Measurements from ENCODE around the gene THRSP.
"Not testable (repeated sequence)": the region's sequence is repeated elsewhere in the genome, so short reads cannot be mapped to it uniquely, and the experiment has no call there.

Gene THRSP

DNA sequence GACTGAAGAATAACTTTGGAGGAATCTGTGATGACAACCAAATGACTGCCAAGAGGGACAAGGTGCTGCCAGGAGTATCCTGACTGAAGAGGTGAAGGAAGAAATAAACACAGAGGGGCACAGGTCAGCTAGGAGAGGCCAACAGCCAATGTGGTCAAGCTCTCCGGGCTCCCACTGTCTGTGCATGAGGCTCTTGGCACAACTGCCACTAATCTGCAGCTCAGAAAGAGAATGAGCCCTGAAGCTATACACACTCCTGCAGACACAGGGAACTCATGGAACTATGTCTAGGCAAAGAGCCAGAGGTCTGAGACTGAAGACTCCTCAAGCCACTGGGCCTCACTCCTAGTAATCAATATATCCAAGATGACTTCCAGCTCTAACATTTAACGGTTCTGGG, 7.0 kb downstream of the THRSP start:
- no peak for DNase-seq

DNA sequence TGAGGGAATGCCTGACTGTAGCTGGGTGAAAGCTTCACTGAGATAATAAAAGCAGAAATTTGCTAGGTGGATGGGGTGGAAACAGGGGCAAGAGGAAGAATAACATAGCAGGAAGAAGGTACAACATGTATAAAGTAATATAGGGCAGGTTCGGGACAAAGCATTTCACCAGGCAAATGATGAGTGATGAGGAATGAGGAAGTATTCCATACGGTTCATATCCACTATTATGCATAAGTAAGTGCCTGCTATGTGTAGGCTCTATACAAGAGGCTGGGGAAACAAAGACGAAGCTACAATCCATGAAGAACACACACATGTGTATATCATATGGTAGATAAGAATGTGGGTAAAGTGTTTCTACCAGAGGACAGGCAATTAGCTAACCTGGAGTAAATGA, 8.1 kb downstream of the THRSP start:
- no peak for DNase-seq

DNA sequence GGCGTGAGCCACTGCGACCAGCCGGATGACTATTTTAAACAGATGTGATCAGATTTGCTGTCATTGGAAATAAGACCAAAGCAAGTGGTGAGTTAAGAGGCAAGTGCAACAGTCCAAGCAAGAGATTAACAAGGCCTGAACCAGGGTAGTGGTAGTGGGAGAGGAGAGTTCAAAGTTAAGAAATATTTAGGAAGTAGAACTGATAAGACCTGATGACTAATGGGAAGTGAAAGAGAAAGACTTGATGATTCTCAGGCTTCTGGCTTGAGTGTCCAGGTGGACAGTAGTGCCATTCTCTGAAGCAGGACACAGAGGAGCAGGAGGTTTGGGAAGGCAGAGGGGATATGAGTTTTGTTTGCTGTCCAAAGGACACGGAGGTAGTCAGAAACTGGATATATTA, 8.8 kb downstream of the THRSP start:
- no peak for DNase-seq

DNA sequence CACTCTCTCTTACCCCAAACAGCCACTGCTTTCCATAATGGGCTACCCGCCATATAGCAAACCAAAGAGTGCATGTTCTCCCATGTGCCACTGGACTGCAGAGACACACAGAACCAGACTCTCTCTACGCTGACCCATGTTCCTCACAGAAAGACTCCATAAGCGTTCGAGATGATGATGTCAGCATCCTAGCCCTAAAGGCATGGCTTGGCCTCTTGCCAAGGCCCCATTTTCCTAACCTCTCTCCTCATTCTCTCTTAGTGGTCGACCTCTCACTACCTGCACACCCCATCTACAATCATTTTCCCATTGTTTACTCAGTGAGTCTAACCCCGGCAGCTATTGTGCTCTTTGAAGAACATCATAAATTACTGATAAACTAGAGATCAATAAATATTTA, 11.1 kb downstream of the THRSP start:
- no peak for DNase-seq

DNA sequence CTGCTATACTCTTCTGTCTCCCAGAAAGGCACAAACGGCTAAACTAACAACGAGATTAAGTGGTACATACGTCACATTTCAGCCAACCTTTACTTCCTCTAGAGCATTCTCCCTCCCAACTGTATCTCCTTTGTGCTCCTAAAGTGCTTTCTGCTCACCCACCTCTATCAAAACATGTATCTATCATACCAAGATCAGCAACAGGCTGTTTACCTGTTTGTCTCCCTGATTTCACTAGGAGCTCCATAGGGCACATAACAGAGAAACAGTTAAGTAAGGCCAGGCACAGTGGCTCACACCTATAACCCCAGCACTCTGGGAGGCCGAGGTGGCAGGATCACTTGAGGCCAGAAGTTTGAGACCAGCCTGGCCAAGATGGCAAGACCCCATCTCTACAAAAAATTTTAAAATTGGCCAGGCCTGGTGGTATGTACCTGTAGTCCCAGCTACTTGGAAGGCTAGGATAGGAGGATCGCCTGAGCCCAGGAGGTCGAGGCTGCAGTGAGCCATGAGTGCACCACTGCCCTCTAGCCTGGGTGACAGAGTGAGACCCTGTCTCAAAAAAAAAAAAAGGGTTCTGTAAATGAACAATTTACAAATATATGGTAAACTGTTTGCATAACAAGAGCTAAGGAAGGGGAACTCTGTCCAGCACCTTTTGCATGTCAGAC, 13.2 kb downstream of the THRSP start:
- DNase-seq, result no peak

DNA sequence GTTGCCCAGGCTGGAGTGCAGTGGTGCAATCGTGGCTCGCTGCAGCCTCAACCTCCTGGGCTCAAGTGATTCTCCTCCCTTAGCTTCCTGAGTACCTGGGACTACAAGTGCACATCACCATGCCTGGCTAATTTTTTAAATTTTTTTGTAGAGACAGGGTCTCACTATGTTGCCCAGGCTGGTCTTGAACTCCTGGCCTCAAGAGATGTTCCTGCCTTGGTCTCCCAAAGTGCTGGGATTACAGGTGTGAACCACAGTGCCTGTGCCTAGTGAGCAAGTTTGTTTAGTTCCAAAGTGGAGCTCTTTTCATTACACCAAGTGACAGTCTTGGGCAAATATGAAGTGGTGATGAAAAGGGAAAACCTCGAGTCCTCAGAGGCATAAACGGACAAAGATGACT, 13.9 kb downstream of the THRSP start:
- not testable (repeated sequence) for DNase-seq

DNA sequence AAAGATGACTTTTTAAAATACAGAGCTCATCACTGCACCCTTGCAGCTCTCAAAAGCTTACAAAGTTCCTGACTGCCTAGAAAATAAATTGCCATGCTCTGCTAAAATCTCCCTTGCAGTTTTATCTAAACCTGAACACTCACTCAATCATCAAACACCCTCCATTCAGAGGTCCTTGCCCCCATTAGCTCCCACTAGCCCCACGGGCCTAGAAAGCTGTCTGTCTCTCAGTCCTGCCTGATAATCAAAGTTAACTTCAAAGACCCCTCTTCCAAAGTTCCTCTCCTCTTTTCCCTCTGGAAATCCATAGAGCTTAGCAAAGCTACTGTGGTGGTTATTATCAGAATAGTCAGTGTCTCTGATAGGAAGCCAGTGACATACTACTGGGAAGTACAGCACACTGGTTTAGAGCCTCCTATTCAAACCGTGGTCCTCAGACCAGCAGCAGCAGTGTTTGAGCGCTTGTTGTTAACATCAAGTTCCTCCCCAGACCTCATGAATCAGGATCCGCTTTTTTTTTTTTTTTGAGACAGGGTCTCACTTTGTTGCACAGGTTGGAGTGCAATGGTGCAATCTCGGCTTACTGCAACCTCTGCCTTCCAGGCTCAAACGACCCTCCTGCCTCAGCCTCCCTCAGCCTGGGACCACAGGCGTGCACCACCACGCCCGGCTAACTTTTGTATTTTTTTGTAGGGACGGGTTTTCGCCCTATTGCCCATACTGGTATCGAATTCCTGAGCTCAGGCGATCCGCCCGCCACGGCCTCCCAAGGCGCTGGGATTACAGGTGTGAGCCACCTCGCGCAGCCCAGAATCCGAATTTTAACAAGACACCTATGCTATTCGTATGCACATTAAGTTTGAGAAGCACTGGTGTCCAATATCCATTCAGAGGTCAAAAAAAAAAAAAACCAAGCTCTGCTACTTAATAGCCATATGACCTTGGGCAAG, 14.8 kb downstream of the THRSP start:
- DNase-seq, result no peak

DNA sequence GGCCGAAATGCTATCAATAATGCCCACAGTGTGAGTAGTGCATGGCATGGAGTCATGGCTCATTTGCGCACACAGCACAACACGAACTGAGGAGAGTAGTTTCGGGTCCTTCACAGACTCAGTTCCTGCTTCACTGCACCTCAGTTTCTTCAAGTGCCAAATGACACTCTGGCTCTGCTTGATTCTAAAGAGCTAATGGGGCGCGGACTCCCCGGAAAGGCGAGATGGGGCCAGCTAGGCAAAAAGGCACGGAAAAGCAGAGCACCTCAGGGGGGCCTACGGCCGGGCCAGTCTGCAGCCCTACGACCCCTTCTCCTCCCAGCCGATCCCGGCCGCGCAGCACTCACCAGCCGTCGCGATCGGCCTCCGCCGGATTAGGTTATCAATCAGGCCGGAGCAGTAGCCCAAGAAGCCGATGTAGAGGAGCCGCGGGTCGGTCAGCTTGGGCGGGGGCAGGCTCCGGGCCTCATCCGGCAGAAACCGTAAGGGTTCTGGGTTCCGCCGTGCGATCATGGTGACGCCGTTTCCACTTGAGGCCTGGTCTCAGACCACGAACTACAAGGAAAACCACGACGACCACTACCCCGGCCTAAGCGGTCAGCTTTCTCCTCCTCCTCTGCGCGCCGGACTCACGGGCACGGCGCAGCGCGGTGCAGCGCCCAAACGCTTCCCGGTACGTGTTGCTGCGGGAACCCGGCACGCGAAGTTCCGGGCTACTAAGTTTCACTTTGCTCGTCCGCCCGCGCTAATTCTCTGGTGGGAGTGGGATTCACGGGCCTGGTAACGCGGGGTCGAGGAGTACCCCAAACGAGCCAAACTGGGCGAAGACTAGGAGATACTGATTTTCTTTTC, 15.8 kb downstream of the THRSP start, which contains the start of gene NDUFC2:
NDUFC2 (minus strand) TSS at position 631 of the 852 bp plus-strand sequence; CDS start at position 513, 118 bp downstream.
- peak; percentile 80 for DNase-seq

DNA sequence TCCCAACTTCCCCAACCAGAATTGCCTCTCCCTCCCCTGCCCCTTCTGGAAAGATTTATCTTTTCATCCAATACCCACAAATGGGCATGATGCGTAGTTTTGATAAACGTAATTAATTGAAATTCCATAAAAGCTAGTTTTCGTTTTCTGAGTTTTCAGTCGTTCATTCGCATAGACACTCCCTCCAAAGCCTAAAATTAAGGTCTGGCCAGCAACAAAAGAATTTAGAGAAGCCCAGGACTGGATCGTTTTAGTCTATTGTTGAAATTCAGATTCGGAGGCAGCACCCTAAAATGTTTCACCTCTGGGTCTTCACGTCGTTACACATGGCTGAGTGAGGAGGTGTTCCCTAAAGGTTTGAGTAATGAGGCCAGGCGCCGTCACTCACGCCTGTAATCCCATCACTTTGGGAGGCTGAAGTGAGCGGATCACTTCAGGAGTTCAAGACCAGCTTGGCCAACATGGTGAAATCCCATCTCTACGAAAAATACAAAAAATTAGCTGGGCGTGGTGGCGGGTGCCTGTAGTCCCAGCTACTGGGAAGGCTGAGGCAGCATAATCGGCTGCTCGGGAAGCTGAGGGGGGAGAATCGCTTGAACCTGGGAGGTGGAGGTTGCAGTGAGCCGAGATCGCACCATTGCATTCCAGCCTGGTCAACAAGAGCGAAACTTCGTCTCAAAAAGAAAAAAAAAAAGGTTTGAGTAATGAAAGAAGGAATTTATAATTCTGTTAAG, 16.6 kb downstream of the THRSP start:
- no peak for DNase-seq

DNA sequence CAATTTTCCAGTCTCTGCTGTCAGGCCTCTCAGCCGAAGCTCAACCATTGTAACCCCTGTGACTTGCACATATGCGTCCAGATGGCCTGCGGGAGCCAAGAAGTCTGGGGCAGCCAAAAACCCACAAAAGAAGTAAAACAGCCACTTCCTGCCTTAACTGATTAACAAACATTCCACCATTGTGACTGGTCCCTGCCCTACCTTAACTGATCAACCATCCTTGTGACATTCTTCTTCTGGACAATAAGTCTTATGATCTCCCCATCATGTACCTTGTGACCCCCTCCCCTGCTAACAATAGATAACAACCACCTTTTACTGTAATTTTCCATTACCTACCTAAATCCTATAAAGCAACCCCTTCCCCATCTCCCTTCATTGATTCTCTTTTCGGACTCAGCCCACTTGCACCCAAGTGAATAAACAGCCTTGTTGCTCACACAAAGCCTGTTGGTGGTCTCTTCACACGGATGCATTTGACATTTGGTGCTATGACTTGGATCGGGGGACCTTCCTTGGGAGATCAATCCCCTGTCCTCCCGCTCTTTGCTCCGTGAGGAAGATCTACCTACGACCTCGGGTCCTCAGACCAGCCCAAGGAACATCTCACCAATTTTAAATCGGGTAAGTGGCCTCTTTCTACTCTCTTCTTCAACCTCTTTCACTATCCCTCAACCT, 17.3 kb downstream of the THRSP start:
- no peak for DNase-seq

DNA sequence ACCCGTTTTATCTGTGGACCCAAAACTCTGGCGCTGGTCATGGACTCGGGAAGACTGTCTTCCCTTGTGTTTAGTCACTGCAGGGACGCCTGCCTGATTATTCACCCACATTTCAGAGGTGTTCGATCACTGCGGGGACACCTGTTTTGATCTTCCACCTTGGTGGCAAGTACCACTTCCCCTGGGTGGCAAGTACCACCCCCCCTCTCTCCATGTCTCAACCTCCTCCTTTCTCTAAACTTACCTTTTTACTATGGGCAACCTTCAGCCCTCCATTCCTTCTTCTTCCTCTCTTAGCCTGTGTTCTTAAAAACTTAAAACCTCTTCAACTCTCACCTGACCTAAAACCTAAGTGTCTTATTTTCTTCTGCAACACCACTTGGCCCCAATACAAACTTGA, 17.9 kb downstream of the THRSP start:
- no peak for DNase-seq

DNA sequence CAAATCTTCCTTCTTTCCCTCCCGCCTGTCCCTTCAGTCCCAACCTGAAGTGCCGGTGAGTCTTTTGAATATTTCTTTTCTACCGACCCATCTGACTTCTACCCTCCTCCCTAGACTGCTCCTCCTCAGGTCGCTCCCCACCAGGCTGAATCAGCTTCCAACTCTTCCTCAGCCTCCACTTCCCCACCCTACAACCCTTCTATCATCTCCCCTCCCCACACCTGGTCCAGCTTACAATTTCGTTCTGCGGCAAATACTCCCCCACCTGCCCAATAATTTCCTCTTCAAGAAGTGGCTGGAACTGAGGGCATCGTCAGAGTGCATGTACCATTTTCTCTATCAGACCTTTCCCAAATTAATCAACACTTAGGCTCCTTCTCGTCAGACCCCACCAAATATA, 18.5 kb downstream of the THRSP start:
- DNase-seq, result no peak

DNA sequence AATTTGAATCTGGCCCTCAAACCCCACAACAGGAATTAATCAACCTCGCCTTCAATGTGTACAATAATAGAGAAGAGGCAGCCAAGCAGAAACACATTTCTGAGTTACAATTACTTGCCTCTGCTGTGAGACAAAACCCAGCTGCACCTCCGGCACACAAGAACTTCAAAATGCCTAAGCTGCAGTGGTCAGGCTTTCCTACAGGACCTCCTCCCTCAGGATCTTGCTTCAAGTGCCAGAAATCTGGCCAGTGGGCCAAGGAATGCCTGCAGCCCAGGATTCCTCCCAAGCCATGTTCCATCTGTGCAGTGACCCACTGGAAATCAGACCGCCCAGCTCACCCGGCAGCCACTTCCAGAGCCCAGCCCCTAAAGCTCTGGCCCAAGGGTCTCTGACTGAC, 19.4 kb downstream of the THRSP start:
- DNase-seq, result no peak

DNA sequence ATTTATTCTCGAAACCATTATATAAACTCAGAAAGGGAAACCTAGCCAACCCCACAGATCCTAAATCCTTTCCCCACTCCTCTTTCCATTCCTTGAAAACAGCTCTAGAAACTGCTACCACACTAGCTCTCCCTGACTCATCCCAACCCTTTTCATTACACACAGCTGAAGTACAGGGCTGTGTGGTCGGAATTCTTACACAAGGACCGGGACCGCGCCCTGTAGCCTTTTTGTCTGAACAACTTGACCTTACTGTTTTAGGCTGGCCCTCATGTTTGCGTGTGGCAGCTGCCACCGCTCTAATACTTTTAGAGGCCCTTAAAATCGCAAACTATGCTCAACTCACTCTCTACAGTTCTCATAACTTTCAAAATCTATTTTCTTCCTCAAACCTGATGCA, 20.8 kb downstream of the THRSP start:
- DNase-seq, result not testable (repeated sequence)

DNA sequence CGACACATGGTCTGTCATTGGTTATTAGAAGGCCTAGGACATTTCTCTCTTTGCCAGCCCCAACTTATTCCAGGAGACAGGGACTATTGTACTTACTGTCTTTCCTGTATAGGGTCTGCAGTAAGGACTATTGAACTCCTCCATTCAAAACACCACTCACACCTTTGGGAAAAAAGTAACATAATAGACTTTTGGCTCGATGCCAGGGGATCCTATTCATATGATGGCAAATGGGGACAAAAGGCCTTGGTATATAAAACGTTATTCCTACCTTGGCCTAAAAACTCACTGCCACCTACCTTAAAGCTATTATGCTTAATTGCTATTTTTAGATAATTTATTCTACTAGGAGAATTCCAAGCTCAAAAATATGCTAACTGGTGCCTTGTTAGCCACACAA, 22.3 kb downstream of the THRSP start:
- no peak for DNase-seq

DNA sequence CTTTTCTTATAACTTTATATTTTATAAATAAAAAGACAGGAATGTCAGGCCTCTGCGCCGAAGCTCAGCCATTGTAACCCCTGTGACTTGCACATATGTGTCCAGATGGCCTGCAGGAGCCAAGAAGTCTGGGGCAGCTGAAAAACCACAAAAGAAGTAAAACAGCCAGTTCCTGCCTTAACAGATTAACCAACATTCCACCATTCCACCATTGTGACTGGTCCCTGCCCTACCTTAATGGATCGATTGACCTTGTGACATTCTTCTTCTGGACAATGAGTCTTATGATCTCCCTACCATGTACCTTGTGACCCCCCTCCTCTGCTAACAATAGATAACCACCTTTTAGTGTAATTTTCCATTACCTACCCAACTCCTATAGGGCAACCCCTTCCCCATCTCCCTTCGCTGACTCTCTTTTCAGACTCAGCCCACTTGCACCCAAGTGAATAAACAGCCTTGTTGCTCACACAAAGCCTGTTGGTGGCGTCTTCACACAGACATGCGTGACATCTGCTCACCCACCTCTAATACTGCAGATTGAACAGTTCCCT, 22.9 kb downstream of the THRSP start:
- DNase-seq, result not testable (repeated sequence)

DNA sequence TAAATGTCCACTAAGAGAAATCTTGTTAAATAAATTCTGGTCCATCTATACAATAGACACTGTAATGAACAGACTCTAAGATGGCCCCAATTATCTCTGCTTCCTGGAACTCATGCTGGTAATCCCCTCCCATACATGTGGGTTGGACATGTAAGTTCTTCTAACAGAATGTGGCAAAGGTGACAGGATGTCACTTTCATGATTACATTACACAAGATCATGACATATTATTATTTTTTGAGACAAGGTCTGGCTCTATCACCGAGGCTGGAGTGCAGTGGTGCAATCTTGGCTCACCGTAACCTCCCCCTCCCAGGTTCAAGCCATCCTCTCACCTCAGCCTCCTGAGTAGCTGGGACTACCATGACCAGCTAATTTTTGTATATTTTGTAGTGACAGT, 30.6 kb downstream of the THRSP start:
- DNase-seq, result no peak

DNA sequence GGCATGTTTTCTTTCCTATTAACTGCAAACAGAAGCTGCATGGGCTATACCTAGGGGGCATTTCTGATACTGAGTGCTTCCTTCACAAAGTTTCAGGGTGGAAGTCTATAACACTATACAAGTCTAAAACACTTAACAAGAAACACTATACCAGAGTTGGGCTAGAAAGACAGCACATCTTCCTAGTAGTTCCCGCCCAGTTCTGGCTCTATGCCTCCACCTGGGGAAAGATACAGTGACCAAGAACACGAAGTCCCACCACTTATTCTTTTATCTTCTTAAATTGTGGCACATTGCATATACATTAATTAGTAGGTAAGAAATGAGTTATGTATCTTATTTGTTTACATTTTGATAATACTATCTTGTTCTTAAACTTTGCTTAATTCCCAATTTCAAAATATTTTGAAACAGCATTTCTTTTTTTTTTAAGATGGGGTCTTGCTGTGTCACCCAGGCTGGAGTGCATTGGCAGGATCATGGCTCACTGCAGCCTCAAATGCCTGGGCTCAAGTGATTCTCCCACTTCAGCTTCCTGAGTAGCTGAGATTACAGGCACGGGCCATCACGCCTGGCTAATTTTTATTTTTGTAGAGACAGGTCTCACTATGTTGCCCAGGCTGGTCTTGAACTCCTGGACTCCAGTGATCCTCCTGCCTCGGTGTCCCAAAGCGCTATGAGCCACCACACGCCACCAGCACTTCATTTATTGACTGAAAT, 34.2 kb downstream of the THRSP start:
- DNase-seq, result no peak

DNA sequence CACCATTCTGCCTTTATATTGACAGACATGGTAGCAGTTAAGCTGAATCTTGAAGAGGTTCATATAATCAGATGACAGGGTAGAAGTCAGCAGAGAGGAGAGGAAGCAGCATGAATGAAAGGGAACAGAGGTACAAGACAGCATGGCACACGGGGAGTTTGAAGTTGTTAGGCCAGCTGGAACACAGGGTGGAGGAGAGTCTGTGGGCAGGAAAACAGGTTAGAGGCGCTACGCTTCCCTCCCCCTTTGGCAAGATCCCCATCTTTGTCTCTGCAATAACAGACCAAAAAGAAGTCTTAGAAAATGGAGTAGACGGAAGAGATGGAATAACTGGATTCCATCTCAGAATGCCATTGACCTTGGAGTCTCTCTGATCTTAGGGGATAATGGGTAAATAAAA, 36.0 kb downstream of the THRSP start:
- DNase-seq, result no peak

DNA sequence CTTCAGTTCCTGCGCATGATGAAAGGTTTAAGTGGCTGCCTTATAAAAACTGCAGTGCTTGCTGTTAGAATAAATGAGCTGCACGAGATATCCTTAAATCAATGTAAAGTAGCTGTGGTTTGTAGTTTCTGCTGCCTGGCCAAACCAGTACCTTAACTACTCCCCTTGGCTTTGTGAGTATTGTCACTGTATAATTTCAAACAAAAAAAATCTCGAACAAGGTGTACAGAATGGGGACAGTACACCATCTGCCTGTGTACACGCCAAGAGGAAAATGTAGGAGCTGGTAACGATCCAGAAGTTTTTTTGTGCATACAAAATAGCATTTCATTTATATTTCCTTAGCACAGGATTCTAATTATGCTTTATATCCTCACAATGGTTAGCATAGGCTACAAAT, 36.6 kb downstream of the THRSP start:
- no peak for DNase-seq

Measured in NCI-H526 treated with DMSO at 0.1 percent for 48 hours (cell line).